Fibroblast of peridontal ligament (primary cell): ENCODE measurements around the gene SMC3.
A peak's percentile ranks its signal among the peaks of the same experiment; 100 is the strongest.
"Not testable (repeated sequence)": the region's sequence is repeated elsewhere in the genome, so short reads cannot be mapped to it uniquely, and the experiment has no call there.

ENCODE experiments used
- DNase-seq: peaks from one replicate; pipeline ENCODE4 v3.0.0-alpha.2; 2010; ENCODE audit errors: extremely low read depth

The SMC3 gene

GRCh38 chr10:110577056-110577455 lies 9.6 kb downstream of the SMC3 start:
- peak; percentile 63 for DNase-seq

GRCh38 chr10:110584006-110584405 lies 16.5 kb downstream of the SMC3 start:
- no peak for DNase-seq

GRCh38 chr10:110591760-110592159 lies 24.3 kb downstream of the SMC3 start:
- DNase-seq: no peak

GRCh38 chr10:110597476-110597875 lies 30.0 kb downstream of the SMC3 start:
- DNase-seq: no peak

DNA sequence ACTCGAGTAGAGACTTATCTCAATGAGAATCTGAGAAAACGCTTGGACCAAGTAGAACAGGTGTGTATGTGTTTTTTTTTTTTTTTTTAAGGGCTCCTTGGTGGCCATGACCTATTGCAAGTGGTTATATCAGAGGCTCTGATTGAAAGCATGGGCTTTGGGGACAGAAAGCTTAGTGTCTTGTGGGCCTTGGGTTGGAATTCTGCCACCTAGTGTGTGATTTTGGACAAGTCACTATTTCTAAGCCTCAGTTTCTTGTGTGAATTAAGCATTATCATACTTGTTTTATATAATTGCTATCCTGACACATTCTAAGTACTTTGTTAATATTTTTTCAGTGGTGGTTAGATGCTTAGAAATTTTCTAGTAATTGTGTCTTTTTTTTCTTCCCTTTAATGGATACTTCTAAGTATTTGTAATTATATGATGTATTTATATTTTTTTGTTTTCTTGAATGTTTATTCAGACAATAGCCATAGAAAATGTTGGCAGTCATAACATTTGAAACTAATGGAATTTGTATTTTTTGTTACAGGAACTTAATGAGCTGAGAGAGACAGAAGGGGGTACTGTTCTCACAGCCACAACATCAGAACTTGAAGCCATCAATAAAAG lies 33.1 kb downstream of the SMC3 start:
- DNase-seq: peak; percentile 74

DNA sequence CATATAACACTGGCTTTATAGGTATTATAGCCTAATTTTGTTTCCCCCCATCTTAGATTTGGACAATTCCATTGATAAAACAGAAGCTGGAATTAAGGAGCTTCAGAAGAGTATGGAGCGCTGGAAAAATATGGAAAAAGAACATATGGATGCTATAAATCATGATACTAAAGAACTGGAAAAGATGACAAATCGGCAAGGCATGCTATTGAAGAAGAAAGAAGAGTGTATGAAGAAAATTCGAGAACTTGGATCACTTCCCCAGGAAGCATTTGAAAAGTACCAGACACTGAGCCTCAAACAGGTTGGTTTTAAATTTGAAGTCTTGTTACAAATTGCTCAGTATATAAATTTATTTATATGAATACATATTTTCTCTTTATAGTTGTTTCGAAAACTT lies 34.1 kb downstream of the SMC3 start:
- no peak for DNase-seq

DNA sequence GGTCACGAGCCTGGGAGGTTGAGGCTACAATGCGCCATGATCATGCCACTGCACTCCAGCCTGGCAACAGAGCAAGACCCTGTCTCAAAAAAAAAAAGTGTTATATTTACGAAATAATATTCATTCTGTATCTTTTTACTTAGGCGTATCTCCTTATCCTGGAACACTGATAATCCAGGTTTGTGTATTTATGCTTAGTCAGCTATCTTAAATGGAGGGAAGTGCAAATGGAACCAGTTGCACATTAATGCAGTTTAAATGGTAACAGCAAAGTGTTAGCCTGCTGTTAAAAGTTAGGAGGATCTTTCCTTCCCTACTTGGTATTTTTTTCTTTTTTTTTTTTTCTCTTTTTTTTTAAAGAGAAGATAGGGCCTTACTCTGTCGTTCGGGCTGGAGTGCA lies 40.6 kb downstream of the SMC3 start:
- DNase-seq: no peak

- DNase-seq: no peak
These were observed 42.1 kb downstream of the SMC3 start for GRCh38 chr10:110609605-110610004.

DNA sequence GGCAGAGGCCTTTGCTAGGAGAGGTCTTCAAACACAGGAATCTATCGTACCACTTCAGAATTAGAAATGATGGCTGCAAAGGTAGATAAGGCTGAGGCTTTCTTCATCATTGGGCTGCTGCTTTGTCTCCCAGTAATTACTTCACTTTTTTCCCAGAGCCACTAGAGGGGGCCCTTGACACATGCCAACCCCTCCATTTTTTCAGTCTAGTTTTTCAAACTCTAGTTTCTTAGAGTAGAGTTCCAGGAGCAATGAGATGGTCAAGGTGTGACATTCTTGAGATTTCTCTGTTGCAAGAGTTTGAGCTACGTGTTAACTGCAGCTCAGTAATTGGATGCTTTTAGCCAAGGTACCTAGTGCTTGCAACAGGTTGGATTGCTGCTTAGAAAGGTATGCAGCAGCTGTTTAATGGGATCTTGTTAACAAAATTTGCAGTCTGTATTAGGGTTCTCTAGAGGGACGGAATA lies 42.8 kb downstream of the SMC3 start:
- DNase-seq: peak; percentile 58

DNA sequence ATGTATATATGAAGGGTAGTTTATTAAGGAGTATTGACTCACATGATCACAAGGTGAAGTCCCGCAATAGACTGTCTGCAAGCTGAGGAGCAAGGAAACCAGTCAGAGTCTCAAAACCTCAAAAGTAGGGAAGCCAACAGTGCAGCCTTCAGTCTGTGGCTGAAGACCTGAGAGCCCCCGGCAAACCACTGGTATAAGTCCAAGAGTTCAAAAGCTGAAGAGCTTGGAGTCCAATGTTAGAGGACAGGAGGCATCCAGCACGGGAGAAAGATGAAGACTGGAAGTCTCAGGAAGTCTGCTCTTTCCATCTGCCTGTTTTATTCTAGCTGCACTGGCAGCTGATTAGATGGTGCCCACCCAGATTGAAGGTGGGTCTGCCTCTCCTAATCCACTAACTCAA lies 43.3 kb downstream of the SMC3 start:
- not testable (repeated sequence) for DNase-seq

- no peak for DNase-seq
These were observed 44.6 kb downstream of the SMC3 start for GRCh38 chr10:110612087-110612486.

DNA sequence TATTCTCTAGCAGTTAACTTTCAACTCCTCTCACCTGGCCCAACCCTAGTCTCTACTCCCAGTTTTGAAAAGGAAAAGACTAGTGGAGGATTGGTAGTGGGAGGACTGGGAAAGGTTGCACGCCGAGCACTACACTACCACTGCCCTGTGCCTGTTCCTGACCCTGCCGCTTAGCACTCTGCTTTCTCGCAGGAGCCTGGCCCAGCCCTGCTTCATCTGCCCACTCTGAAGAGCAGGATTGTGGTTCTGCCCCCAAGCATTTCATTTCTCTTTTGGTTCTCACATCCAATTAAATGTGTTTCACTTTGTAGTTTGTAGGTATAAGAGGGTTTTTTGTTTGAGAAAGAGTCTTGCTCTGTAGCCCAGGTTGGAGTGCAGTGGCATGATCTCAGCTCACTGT lies 45.1 kb downstream of the SMC3 start:
- no peak for DNase-seq

DNA sequence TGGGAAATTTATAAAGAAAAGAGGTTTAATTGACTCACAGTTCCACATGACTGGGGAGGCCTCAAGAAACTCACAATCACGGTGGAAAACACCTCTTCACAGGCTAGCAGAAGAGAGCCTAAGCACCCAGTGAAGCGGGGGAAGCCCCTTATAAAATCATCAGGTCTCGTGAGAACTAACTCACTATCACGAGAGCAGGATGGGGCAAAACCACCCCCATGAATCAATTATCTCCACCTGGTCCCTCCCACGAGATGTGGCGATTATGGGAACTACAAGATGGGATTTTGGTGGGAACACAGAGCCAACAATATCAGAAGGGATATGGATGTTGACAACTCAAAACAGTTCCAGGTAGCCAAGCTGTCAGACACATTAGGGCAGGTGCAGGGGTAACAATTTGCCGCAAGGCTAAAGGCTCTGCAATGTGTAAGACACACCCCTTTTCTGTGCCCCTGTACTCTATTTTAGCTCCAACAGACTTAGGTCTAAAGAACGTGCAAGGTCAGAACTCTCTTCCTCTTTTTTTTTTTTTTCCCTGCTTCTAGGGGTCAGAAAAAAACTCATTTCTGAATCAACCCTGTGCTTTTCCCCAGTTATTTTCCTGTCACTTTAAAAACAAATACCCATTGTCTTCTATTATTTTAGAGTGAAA lies 46.0 kb downstream of the SMC3 start:
- no peak for DNase-seq

DNA sequence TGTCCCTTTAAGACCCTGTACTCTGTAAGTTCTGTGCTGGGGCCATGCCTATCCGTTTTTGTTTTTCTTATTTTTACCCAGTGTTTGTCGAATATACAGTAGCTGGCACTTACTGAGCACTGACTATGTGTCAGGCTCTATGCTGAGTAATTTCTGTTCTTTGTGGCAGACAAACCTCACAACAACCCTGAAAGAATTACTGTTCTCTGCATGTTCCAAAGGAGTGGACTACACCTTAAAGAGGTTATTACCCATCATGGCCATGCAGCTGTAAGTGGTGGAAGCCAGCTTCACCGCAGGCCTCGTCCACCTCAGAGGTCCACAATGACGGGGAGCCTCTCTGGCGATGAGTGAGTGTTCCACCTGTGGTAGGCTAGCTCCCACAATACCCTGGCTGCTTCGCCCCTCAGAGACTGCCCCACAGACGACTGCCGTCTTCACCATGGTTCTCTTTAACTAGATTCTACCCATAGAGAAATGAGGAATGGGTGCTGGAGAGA lies 46.6 kb downstream of the SMC3 start:
- DNase-seq: no peak

- no peak for DNase-seq
These were observed 47.7 kb downstream of the SMC3 start for GRCh38 chr10:110615057-110615747.

DNA sequence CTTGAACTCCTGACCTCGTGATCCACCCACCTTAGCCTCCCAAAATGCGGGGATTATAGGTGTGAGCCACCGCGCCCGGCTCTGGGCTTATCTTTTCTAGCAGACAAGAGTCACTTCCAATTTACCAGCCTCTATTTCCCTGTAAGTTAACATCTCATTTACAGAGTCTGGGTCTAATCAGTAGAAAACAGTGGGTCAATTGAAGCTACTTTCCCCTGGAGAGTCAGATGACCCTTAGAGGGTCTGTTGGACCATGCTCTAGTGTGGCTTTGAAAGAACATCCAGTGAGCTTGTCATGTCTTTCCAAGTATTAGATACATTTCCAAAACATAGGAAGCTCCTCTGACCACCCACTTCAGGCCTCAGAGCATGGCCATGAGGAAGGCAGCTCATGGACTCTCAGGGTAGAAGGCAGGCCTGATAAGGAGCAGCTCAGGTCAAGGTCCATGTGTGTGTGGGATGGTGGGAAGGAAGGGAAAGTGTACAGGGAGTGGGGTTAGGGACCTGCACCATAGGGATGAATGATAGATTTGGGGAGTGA lies 49.1 kb downstream of the SMC3 start:
- DNase-seq: no peak

DNA sequence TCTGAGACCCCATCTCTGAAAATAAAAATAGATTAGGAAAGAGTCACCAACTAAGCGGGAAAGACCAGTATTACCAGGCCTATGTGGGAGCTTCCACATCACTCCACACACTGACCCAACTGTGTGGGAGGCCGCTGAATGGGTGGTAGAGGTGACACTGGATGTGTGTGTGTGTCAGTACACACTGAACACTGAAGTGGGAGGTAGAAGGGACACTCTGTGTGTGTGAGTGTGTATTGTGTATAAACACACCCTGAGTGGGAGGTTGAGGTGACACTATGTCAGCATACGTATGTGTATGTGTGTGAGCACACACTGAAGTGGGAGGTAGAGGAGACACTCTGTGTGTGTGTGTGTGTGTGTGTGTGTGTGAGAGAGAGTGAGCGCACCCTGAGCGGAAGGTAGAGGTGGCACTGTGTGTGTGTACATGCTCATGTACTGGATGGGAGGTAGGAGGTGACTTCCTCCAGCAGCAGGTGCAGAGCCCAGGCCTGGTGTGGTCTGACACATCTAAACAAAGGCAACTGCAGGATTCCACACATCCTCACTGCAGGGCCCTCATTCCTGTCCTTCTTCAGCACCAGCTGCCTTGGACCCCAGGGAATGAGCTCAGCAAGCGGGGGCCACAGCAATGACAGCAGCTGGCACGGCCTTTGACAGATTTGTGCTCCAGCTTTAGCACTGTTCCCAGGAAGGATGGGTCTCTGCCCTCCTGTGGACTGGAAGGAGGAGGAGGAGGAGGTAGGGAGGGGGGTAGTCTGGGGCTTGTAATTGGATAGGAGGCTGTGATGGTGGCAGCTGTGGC lies 50.1 kb downstream of the SMC3 start:
- no peak for DNase-seq

DNA sequence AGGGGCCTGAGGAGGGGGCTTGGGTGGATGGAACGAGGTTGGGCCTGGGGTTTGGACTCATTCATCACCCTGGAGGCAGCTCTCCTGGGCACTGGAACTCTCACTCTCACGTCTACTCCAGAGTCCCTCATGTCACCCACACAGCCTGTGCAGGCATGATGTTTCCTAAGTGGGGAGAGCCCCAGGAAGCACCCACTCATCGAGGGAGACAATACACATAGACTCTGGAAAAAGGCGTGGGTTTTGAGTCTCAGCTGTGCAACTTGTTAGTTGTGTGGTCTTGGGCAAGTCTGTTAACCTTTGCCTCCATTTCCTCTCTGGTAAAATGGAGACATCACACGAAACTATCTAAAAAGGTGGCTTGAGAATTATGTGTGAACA lies 50.7 kb downstream of the SMC3 start:
- DNase-seq: no peak

DNA sequence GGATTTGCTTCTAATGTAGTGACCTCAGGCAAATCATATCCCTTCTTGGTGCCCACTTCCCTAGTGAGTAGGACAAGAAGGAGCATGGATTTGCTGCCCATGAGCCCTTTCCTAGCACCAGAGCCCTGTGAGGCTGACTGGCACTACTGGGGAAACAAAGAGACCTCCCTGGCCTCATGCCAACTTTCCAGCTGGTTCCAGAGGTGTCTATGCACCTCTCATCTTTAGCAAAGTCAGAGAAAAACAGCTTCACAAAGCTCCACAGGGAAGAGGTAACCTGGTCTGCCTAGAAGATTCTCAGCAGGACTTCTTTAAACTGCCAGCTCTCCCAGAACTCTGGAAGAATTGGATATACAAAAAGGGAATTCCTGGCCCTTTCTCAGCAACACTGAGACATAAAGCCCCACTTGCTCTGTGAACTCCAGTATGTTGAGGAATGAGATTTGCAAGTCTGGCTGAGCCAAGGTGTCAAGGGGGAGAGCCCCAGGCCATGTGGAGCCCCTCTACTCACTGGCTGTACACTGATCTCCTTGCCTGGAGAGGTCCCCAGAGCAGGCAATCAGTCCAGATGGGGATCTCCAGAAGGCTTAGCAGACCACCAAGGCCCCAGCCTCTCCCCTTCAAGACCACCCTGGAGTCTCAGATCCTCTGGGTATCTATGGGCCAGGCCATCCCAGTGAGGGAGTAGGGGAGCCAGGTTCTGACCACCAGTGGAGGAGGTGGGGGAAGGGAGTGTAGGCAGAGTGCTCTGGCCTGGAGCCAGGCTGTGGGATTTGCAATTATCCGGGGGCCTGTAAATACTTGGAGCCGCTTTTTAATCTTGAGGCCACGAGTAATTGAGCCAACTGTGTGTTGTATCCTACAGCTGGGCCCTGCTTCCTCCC lies 52.3 kb downstream of the SMC3 start:
- DNase-seq: no peak

- no peak for DNase-seq
These were observed 52.9 kb downstream of the SMC3 start for GRCh38 chr10:110620398-110620719.

DNA sequence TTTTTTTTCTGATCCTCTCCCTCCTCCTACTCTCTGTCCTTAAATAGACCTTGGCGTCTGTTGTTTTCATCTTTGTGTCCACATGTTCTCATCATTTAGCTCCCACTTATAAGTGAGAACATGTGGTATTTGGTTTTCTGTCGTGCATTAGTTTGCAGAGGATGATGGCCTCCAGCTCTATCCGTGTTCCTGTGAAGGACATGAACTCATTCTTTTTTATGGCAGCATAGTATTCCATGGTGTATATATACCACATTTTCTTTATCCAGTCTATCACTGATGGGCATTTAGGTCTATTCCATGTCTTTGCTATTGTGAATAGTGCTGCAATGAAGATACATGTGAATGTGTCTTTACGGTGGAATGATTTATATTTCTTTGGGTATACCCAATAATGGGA lies 55.8 kb downstream of the SMC3 start:
- DNase-seq: not testable (repeated sequence)
